Heart left ventricle (tissue), 13 donors: ENCODE results near the gene GALNTL6.
"Not testable (repeated sequence)": the region's sequence is repeated elsewhere in the genome, so short reads cannot be mapped to it uniquely, and the experiment has no call there.

Experiments used
- POLR2A ChIP-seq, 2 donors: fragments of 450-650 bp; IDR thresholded peaks; one replicate each; pipeline ENCODE4 v1.6.1; 2017; ENCODE audit warnings: antibody characterized with exemption in 2 of 2, mild to moderate bottlenecking in 2 of 2, moderate library complexity in 2 of 2
- TF ChIP-seq, protein P1 (sequence below), 12 donors: fragments of 200-600 bp; sonication (generic) in 4 of 12; IDR thresholded peaks; one replicate each; pipeline versions ENCODE4 v1.5.0 to v1.8.0; 2018 to 2022; ENCODE audit warnings: antibody characterized with exemption in 12 of 12, mild to moderate bottlenecking in 5 of 12
- donor health status: ischemic (EF 13 %, LVEDD 7.1; RV severe dilation, severe dysfunction).
- donor health status: DM: no; HTN: yes; CAD: no.
- donor health status: DM: no; HTN: no; CAD: no.
- donor health status: ischemic (EF 25% LVEDD 6.9; RV normal size, moderate dysfunction).
- donor health status: ischemic (EF 25% LVEDD 5.7; RV mildly dilated, moderate dysfunction).
- donor health status: ischemic (EF 35%, LVEDD 5.7; RV mildly dilated, moderate dysfunction).
- donor health status: nonischemic (EF 11% LVEDD 7.7; RV severe dilation, severe dysfunction).
- donor health status: DM: yes; HTN: yes; CAD: no.
- donor health status: PGD.
- donor health status: ischemic (EF 29% LVEDD 5.4; RV normal size, mild dysfunction).
- donor health status: nonischemic (EF 23%, LVEDD 6.1; RV moderate dilation, normal function).

DNA sequence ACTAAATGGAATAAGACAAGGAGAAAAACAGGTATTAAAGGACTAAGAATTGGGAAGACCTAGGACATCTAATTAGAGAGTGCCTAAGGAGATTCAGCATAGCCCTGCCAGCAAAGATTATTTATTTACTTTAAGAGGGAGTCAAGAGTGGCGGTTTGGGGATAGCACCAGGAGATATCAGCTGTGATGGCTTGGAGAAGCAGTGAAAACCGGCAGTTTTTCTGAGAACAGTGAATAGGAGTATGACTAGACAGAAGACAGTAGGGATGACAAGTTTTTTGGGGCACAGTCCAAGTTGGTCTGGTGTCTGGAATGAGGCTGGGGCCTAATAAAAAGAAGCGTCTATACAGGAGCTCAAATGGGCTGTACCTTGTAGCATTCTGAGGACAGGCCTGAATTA lies 1143.1 kb downstream of the GALNTL6 start:
- TF ChIP-seq, protein P1, sequence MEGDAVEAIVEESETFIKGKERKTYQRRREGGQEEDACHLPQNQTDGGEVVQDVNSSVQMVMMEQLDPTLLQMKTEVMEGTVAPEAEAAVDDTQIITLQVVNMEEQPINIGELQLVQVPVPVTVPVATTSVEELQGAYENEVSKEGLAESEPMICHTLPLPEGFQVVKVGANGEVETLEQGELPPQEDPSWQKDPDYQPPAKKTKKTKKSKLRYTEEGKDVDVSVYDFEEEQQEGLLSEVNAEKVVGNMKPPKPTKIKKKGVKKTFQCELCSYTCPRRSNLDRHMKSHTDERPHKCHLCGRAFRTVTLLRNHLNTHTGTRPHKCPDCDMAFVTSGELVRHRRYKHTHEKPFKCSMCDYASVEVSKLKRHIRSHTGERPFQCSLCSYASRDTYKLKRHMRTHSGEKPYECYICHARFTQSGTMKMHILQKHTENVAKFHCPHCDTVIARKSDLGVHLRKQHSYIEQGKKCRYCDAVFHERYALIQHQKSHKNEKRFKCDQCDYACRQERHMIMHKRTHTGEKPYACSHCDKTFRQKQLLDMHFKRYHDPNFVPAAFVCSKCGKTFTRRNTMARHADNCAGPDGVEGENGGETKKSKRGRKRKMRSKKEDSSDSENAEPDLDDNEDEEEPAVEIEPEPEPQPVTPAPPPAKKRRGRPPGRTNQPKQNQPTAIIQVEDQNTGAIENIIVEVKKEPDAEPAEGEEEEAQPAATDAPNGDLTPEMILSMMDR (IDR thresholded peaks at IDR 0.05) = not testable (repeated sequence)
- TF ChIP-seq POLR2A (IDR thresholded peaks at IDR 0.05) = not testable (repeated sequence)
